Stimulated activated CD8-positive, alpha-beta memory T cell treated with anti-CD3 and anti-CD28 coated beads, Interleukin-15, amount 100 ng/mL, for 48 hours (primary cell): ENCODE measurements around the gene THAP11.
A peak's percentile ranks its signal among the peaks of the same experiment; 100 is the strongest.
"Not testable (repeated sequence)": the region's sequence is repeated elsewhere in the genome, so short reads cannot be mapped to it uniquely, and the experiment has no call there.

Experiments used
- DNase-seq, 2 donors: peaks; one replicate each; pipeline ENCODE4 v3.0.0-alpha.2; 2020; ENCODE audit warnings: low read depth in 2 of 2

Gene THAP11

DNA sequence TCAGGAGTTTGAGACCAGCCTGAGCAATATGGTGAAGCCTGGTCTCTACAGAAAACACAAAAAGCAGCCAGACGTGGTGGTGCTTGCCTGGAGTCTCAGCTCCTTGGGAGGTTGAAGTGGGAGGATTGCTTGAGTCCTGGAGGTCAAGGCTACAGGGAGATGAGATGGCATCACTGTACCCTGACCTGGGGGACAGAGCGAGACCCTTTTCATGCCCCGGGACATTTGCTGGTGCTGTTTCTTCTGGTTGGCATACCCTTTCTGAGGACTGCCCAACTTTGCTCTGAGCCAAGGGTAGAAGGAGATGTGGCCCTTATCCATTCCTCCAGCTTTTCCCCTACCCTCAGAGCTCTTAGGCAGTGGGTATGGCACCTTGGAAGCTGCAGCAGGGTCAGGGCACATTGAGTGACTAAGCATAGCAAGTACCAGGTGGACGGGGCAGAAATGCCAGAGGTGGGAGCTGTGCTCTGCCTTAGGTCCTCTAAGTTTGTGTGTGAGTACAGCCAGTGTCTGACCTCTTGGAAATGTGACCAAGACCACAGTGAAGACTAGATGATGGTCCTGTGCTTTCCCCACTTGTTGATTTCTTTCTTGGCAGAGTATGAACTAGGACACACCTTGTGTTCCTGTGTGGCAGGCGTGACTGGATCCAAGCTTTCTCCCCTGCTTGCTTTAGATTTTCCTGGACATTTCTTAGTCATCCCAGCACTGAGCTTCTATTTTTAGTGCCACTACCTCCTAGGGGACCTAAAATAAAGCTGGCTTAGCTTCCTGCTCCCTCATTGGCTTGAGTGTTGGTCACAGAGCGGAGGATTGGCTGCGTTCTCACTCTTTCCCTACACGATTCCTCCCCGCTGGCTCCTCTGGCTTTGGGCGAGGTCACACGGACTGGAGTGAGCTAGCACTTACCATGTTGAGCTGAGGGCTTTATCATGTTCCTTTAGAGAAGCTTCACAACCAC lies 20.8 kb downstream of the THAP11 start:
- DNase-seq: no peak

DNA sequence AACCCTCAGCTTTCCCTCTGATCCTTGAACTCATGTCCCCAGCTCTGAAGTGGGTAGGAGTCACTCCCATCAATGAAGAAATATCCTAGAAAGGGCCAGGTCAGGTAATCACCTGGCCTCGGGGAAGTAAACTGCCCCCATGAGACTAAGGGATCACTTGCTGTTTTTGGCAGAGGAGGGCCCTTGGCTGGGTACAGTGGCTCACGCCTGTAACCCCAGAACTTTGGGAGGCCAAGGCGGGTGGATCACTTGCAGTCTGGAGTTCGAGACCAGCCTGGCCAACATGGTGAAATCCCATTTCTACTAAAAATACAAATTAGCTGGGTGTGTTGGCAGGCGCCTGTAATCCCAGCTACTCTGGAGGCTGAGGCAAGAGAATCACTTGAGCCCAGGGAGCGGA lies 21.9 kb downstream of the THAP11 start:
- DNase-seq: not testable (repeated sequence)

DNA sequence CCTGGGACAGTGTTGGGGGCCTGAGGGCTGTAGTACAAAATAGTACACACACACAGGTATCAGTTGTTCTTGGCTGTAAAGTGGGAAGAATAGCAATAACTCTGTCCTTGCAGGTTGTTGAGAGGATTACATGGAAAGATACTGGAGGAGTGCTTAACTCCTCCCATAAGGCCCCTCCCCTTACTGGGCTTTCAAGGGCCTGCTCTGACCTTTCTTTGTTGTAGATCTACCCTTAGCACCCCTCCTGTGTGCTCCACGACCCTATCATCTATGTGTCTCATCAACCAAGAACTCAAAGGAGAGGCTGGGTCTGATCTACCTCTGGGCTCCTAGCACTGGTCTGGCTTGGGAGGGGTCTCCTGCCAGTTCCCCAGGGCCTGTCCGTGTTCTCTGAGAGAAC lies 22.5 kb downstream of the THAP11 start:
- no peak for DNase-seq

DNA sequence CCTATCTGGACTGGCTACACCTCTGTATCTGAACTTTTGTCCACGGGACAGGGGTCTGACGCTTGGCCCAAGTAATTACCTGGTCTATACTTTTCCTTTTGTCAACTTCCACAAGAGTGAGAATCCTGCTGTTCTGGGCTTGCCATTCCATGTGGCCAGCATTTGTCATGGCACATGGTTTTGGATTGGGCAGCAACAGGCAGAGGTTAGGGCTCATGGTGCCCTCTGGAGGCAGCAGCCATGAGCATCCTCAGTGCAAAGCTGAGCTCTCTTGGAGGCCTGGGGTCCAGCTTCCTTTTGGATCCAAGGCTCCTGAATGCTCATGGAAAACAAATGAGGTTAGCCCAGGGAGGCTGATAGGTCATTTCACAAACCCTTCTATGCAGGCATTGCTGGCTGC lies 23.2 kb downstream of the THAP11 start:
- no peak for DNase-seq

DNA sequence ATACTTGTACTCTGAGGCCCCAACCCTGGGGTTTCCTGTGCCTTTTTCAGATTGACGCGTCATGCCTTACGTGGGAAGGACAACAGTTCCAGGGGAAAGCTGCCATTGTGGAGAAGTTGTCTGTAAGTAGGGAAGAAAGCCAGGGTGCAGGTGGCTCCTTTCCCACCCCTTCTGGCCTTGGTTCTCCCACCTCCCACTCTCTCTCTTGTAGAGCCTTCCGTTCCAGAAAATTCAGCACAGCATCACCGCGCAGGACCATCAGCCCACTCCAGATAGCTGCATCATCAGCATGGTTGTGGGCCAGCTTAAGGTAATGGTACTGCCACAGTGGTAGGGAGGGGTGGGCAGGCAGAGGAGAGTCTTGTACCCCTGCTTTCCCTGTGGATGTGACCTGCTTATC lies 26.2 kb downstream of the THAP11 start:
- DNase-seq: no peak

DNA sequence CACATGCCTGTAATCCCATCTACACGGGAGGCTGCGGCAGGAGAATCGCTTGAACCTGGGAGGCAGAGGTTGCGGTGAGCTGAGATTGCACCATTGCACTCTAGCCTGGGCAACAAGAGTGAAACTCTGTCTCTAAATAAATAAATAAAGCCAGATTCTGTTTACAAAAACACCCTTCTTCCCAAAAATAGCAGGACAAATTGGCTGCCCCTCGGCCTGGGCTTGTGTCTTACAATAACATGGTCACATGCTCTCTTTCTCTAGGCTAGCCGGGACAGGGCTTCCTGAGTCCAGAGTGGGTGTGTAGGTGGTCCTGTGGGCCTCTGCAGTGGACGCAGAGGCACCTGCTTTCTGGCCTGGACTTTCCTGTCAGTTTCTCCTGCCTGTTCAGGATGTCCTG lies 27.5 kb downstream of the THAP11 start:
- DNase-seq: no peak

DNA sequence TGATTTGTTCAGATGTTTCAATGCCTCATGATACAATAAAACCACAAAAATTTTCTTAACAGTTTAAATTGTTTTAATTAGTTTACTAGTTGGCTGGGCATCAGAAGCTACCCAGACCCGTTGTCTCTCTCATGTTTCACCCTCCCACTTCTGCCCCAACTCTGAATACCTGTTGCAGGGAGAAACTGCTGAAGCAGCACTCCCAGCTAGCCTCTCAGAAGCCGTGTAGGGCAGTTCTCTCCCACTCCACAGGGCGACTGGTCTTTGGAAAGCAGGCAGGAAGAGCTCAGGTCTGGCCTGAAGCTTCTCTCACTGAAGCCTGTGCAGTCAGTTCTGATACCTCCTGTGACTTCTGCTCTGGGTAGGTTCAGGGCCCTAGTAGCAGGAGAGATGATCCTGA lies 29.1 kb downstream of the THAP11 start:
- no peak for DNase-seq

DNA sequence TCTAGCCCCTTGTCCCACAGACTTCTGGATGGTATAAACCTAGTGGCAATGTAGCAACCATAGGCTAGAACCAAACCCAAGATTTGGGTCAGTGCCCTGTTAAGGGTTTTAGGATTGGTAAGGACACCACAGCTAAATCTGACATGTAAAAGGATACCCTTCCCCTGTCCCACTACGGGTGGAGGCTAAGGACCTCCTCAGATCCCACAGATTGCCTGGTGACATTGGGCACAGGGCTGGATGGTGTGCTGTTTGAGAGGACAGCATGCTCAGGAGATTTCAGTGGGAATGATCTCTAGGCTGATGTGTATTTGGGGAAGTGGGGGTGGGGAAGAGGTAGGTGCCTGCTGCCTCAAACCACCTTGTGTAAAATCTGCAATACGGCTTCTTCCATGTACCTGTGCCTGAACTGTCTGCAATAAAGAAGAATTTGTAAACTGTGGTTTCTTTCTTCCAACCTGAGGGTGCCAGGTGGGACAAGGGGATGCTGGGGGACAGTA lies 30.1 kb downstream of the THAP11 start:
- DNase-seq: no peak

DNA sequence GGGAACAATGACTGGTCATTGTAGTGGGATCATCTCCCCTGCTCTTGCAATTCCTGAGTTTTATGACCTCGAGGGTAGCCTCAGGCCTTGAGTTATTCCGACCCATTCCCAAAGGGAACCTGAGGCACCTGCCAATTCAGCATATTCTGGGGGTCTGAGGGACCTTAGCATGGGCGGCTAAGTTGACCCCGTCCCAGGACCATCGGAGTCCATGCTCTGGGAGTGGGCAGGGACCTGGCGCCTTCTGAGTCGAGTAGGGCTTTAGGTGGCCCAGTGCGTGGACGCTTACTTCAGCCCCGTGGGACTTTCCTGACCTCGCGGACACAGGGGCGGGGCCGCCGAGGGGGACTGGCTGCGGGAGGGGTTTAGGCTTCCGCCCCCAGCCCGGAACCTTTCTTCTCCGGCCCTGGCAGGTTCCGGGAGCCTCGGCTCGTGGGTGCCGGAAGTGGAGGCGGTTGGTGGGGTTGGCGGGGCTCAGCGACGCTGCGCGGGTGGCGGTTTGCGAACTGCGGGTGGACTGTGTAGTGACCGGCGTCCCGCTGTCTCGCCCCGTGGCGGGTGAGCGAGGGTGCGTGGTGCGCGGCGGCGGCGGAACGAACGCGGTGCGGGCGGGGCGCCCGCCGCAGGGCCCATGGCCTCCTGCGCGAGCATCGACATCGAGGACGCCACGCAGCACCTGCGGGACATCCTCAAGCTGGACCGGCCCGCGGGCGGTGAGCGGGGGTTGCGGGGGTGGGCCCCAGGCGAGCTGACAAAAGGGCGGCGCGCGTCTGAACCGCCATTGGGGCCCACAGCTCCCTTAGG lies 30.7 kb downstream of the THAP11 start, which contains the start of gene EDC4:
Gene EDC4, plus strand, starts transcription at position 422 of the 804 bp plus-strand sequence. Its CDS starts 210 bp downstream, at position 632.
- DNase-seq: peak; percentile 82 to 84

DNA sequence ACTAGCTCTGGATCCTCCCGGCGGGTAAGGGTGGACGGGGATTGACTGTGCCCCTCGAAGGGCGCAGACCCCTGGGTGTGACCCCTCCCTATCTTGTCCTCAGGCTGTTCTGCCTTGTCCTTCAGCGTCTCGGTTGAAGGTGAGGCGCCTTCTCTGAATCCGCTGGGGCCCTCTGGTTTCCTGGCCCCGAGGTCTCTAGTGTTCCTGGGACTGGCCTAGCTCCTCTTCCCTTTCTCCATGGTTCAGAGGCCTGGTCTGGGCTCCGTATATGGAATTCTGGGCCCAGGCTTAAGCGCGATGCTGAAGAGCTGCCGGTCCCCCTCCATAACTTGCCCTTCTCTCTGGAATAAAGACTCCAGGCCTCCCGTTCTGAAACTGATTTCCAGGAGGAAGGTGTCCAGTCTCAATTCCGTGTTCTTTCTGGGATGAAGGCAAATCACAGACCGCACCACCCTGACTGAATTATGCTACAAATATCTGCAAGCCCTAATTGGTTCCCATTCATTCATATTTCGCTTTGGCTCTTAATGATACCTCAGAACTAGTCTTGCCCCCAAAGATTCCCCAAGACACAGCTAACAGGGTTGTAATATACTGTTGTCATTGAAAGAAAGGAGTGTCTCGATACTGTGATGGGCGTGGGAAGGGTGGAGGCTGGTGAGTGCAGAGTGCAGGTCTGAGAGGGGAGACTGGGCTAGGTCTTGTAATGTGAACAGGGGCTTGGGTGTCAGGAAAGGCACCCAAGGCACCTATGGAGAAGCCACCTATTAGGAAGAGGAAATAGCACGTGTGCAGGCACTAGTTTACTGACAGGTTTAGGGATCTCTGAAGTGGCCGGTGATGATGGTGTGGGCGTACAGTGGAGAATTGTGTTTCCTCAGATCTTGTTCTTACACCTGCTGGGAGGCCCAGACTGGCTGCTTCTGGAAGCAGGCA lies 31.6 kb downstream of the THAP11 start:
- DNase-seq: no peak

DNA sequence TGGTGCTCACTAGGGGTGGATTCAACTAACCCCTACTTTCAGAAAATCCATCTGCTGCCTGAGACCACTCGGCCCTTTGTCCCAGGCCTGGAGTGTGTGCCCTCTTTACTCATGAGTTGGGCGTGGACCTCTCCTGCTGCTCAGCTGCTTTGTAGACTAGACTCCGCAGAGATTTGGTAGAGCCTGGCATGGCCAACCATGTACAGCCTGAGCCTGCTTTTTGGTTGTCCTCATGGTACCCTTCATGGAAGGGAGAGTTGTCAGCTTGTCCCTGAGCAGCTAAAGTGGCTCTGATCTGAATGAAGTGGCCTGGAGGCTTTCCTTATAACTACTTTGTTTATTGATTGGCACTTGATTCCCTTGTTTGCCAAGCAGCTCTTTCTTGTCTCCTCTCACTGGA lies 32.3 kb downstream of the THAP11 start:
- DNase-seq: no peak

DNA sequence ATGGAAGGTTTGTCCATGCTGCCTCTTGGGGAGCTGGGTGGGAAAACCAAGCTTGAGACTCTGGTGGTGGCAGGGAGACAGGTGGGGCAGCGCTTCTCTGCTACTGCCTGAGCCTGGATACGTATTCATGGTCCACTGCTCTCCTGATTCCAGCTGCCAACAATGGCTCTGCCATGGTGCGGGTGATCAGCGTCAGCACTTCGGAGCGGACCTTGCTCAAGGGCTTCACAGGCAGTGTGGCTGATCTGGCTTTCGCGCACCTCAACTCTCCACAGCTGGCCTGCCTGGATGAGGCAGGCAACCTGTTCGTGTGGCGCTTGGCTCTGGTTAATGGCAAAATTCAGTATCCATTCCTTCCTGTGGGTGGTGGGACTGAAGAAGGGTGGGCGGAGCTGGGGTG lies 34.9 kb downstream of the THAP11 start:
- no peak for DNase-seq

DNA sequence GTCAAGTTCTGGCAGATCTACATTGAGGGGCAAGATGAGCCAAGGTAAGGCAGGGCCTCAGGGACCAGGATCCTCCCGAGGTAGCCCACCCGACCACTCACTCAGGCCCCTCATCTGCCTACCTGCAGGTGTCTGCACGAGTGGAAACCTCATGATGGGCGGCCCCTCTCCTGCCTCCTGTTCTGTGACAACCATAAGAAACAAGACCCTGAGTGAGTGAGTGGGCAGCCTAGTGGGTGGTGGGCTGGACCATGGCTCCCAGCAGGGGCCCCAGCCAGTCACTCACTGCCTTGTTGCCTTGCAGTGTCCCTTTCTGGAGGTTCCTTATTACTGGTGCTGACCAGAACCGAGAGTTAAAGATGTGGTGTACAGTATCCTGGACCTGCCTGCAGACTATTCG lies 36.1 kb downstream of the THAP11 start:
- no peak for DNase-seq

DNA sequence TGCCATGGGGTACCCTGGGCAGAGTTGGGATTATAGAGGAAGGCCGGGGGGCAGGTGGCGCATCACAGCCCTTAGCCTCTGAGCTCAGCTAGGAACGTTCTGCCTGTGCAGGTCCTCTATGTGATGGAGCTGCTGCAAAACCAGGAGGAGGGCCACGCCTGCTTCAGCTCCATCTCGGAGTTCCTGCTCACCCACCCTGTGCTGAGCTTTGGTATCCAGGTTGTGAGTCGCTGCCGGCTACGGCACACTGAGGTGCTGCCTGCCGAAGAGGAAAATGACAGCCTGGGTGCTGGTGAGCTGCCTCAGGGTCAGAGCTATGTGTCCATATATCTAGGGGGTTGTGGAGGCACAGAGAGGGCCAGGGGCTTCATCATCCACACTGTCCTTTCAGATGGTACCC lies 36.7 kb downstream of the THAP11 start:
- DNase-seq: no peak

DNA sequence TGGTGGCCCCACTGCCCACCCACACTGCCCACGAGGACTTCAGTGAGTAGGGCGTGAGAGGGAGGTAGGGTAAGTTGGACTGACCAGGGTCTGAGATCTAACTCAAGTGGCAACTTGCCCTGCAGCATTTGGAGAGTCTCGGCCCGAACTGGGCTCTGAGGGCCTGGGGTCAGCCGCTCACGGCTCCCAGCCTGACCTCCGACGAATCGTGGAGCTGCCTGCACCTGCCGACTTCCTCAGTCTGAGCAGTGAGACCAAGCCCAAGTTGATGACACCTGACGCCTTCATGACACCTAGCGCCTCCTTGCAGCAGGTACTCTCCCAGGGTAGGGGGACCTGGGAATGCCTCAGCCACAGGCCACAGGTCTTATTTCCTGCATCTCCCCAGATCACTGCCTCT lies 37.3 kb downstream of the THAP11 start:
- no peak for DNase-seq

DNA sequence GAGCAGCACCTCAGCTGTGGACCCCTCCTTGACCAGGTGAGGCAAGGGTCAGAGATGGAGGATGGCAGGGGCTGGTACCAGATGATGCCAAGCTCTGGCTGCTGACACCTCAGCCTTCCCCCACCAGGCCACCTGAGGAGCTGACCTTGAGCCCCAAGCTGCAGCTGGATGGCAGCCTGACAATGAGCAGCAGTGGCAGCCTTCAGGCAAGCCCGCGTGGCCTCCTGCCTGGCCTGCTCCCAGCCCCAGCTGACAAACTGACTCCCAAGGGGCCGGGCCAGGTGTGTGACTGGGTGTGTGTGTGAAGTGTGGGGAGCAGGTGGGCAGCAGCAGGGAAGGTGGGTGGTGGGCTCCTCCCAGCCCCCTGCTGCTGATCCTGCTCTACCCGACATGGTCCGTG lies 37.8 kb downstream of the THAP11 start:
- no peak for DNase-seq

DNA sequence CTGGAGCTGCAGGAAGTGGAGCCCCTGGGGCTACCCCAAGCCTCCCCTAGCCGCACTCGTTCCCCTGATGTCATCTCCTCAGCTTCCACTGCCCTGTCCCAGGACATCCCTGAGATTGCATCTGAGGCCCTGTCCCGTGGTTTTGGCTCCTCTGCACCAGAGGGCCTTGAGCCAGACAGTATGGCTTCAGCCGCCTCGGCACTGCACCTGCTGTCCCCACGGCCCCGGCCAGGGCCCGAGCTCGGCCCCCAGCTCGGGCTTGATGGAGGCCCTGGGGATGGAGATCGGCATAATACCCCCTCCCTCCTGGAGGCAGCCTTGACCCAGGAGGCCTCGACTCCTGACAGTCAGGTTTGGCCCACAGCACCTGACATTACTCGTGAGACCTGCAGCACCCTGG lies 38.5 kb downstream of the THAP11 start:
- DNase-seq: no peak

DNA sequence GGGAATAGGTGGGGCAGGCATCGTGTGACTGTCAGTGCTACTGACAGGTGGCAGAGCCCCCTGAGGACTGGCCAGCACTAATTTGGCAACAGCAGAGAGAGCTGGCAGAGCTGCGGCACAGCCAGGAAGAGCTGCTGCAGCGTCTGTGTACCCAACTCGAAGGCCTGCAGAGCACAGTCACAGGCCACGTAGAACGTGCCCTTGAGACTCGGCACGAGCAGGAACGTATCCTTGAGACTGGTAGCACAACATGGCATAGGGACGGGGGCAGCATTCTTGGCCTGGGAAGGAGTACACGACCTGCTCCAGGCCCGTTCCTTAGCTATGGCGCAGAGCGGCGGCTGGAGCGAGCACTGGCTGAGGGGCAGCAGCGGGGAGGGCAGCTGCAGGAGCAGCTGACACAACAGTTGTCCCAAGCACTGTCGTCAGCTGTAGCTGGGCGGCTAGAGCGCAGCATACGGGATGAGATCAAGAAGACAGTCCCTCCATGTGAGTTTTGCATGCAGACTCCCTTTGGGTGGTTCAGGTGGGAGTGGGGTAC lies 39.6 kb downstream of the THAP11 start:
- DNase-seq: no peak

DNA sequence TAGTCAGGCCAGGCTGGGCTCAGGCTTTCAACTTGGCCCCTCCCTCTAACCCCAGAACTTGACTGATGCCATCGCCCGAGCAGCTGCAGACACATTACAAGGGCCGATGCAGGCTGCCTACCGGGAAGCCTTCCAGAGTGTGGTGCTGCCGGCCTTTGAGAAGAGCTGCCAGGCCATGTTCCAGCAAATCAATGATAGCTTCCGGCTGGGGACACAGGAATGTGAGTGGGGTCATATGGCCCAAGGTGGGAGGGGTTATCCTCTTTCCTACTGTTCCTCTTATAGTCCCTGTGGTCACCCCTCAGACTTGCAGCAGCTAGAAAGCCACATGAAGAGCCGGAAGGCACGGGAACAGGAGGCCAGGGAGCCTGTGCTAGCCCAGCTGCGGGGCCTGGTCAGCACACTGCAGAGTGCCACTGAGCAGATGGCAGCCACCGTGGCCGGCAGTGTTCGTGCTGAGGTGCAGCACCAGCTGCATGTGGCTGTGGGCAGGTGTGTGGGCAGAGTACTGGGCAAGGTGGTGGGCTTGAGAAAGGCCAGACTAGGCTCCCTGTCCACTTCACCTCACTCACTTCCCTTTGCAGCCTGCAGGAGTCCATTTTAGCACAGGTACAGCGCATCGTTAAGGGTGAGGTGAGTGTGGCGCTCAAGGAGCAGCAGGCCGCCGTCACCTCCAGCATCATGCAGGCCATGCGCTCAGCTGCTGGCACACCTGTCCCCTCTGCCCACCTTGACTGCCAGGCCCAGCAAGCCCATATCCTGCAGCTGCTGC lies 40.4 kb downstream of the THAP11 start:
- DNase-seq: no peak

DNA sequence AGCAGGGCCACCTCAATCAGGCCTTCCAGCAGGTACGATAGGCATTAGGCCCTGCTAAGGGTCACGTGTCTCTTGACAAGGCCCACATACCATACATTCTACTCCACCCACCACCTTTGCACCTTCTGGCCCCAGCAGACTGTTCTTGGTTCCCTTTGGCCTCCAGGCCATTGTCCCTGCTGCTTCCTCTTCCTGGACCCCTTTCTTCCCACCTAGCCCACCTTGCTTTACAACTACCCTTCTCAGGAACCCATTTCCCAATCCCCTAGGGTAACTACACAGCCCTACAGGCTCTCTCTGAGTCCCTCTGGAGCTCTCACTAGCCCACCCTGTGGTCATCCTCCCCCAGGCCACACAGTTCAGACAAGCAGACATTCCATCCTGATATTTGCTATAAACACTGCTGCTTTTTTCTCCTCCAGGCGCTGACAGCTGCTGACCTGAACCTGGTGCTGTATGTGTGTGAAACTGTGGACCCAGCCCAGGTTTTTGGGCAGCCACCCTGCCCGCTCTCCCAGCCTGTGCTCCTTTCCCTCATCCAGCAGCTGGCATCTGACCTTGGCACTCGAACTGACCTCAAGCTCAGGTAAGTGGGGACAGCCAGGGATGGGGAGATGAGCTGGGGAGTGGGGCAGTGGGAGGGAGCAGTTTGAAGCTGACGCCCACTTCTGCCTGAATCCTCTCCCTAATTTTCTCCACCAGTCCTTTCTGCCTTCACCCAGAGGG lies 41.2 kb downstream of the THAP11 start:
- no peak for DNase-seq
